GM19324 (cell line): Measurements from ENCODE around the gene CFAP97D2.
"Not testable (repeated sequence)": the region's sequence is repeated elsewhere in the genome, so short reads cannot be mapped to it uniquely, and the experiment has no call there.

ENCODE experiments used
- ATAC-seq: cut with Tn5 transposase; IDR thresholded peaks from one replicate; pipeline ENCODE4 v1.9.1; 2021; ENCODE audit warnings: mild to moderate bottlenecking, moderate library complexity; ENCODE audit not compliant: unreplicated experiment, low FRiP score

CFAP97D2 gene

DNA sequence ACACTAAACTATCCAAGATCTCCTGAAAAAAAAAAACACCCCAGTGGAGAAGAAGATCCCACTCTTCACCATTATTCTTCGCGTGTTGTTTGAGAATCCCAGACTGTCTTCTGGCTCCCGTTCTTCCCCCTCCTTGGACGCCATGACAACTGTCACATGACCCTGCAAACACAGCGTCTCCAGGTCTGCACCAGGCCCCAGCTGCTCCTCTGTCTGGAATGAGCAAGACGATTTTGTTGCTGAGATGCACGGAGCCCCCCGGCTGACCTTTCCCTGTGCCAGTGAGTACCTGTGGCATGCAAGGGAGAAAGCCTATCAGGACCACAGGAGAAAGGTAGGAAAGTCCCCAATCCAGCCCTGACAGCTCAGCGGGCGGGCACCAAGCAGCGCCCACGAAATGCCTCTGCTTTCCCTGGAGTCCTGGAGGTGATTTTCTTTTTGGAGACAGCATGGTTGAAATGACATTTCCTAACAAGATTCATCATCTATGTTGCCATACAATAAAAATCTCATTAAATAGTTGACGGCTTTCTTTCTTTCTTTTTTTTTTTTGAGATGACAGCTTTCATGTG, at the start of gene CFAP97D2:
Gene CFAP97D2 (plus strand): TSS at position 171 of the 572 bp plus-strand sequence. CDS start 74 bp downstream, at position 245.
- no peak for ATAC-seq

DNA sequence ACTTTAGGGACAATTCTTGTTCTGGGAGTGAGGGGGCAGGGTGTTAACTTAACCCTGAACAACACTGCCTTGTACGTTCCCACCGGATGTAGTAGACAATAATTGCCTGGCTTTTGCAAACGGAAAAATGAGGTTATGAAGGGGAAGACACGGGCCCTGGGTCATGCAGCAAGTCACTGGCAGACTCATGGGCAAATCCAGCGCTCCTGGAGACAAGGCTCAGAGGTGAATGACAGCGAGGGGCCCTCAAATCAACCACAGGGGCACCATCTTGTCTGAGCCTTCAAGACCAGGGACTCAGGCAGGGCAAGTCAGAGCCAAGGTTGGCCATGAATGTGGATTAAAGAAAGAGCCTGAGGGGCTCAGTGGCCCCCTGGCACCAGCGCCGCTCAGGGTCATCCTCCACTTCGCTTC, 49.4 kb upstream of the CFAP97D2 start:
- ATAC-seq = no peak

GRCh38 chr13:114130131-114130836, 48.8 kb upstream of the CFAP97D2 start:
- no peak for ATAC-seq

- no peak for ATAC-seq
These were observed 48.0 kb upstream of the CFAP97D2 start for GRCh38 chr13:114130837-114131582.

DNA sequence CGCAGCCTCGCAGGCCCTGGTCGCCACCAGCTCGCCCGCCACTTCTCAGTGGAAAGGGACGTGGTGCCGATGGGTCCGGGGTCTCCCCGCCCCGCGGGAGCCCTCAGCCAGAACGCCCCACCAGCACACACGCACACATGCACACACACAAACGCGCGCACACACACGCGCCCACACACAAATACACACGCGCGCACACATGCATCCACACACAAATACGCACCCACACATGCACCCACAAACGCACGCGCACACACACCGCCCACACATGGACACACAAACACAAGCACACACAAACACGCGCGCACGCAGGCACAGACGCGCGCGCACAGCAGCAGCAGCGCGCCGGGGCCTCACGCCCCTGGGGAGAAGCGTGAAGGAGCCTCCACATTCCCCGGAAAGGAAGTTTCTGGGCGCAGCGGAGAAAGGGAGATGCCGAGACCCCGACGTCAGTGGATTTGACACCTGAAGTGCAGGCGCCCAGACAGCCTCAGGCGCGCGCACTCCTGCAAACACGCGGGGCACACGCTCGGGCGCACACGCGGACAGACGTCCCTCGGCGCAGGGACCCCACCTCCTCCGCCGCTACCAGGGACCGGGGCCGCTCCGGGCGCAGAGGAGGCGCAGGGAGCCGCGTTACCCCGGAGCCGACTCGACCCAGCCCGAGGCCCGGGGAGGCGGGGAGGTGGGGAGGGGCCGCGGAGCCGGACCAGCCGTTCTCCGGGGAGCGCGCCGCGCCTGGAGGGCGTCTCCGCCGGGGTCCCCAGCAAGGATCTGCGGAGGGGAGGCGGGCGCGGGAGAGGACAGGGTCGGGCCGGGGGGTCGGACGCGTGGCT, 47.3 kb upstream of the CFAP97D2 start:
- ATAC-seq = peak; percentile 16

DNA sequence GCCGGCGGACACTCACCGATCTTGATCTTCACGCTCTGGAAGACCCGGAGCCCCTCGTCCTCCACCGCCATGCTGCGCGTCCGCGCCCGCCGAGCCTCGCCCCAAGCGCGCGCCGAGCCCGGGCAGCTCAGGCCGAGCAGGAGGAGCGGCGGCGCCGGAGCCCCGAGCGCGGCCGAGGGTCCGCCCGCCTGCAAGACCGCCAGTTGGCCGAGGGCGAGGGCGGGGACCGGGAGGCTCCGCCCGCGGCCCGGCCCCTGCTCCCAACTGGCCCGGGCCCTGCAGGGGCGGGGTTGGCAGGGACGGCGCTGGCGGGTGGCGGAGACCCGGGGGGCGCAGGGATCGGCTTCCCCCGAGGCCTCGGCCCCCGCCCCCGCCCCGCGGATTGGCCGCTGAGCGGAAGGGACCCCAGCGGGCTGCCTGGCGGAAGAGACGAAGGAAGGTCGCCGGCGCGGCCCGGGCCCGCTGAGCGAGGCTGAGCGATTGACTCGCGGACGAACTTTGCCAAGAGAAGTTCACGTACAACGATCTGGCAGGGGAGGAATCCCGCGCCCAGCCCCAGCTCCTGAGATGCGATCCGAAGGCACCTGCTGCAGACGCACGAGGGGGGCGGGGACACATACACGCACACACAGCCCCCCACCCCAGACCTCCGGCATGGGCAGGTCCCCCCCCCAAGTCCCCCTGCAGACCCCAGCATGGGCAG, 46.5 kb upstream of the CFAP97D2 start, which contains the start of gene RASA3:
Gene RASA3 (minus strand): TSS at position 205 of the 703 bp plus-strand sequence. CDS start 134 bp downstream, at position 71.
- ATAC-seq = peak; percentile 75

DNA sequence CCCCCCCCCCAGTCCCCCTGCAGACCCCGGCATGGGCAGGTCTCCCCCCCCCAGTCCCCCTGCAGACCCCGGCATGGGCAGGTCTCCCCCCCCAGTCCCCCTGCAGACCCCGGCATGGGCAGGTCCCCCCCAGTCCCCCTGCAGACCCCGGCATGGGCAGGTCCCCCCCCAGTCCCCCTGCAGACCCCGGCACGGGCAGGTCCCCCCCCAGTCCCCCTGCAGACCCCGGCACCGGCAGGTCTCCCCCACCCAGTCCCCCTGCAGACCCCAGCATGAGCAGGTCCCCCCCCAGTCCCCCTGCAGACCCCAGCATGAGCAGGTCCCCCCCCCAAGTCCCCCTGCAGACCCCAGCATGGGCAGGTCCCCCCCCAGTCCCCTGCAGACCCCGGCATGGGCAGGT, 45.9 kb upstream of the CFAP97D2 start:
- ATAC-seq = not testable (repeated sequence)

- ATAC-seq = not testable (repeated sequence)
These were observed 45.5 kb upstream of the CFAP97D2 start for GRCh38 chr13:114133552-114133951.

GRCh38 chr13:114134111-114134943, 44.7 kb upstream of the CFAP97D2 start:
- no peak for ATAC-seq

DNA sequence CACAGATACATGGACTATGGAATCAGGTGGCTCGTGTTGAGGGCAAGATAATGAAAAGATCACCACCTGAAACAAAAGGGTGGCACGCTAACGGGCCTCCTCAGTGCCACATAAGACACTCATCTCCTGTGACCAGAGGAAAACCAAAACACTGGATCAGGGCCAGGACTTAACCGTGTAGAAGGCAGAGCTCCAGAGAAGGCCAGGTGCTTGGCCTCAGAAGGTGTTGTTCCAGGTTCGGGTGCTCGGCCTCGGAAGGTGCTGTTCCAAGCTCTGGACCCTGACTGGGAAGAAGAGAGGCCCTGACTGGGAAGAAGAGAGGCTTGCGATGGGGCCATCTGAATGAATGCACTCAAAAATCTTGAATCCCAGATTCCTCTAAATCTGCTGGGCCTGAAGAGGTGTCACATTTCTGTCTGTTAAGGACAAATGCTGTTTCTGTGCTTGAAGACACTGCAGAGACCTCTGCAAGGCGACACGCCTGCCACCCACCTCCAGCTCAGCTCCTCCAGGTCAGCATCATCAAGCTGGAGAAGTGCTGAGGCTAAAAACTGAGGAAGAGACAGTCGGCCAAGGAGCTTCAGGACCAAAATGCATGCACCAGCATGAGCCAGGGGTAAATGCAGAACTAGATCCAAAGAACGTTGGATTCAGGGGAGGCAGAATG, 44.0 kb upstream of the CFAP97D2 start:
- ATAC-seq = no peak

DNA sequence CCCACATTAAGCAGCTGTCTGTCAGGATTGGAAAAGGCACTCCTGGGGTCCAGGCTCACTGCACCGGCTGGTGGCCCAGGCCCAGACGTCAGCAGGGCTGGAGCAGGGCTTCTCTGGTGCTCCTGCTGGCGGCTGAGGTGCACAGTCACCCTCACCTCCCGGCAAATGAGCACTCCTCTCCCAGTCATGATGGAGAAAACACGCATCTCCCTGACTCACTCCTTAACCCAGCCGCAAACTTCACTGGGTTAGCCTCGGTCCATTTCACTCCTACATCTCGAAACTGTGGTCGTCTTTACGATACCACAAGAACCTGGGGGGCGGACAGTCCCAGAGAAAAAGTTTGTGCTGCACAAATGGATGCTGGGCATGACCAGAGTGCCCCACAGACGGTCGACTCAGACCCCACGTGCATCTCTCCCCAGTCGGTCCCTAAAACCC, 43.3 kb upstream of the CFAP97D2 start:
- ATAC-seq = no peak

GRCh38 chr13:114136576-114136975, 42.5 kb upstream of the CFAP97D2 start:
- ATAC-seq = no peak

GRCh38 chr13:114140131-114140905, 38.7 kb upstream of the CFAP97D2 start:
- no peak for ATAC-seq

DNA sequence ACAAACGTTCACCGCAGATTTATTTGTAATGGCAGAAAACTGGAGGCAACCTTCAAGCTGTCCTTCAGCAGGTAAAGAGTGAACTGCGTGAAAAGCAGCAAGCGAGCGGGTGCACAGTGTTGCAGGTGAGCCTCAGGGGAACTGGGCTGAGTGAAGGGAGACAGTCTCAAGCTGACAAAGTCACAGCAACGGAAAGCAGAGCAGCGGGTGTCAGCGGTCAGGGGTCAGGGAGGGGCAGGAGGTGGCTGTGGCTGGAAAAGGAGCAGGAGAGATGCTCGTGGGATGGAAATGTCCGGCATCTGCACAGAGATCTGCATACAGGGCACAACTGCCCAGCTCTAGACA, 38.2 kb upstream of the CFAP97D2 start:
- no peak for ATAC-seq

DNA sequence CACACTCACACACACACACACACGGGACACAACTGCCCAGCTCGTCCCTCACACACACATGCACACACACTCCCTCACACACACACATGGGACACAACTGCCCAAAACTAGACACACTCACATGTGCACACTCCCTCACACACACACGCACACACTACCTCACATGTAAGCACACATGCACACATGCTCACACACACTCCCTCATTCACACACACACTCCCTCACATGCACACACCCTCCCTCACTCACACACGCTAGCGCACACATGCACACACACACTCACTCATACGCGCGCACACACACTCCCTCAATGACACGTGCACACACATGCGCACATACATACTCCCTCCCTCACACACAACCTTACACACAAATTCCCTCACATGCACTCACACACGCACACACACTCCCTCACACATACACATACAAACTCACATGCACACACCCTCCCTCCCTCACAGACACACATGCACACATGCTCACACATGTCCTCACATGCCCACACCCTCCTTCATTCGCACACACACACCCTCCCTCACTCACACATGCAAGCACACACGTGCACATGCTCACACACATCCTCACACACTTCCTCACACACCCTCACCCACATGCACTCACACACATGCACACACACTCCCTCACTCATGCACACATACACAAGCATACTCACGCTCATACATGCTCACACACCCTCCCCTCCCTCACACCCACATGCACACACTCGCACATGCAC, 37.6 kb upstream of the CFAP97D2 start:
- ATAC-seq = no peak

DNA sequence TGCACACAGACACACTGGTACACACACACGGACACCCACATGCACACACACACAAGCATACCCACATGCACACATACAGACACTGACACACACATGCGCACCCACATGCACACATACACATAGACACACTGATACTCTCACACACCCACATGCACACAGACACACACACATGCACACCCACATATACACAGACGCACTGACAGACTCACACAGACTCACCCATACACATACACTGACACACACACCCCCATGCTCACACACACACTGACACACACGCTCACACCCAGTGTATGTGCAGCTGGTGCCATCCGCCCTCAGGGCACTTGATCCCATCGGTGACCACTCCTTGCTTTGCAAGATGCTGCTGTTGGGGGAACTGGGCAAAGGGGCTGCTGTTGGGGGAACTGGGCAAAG, 36.9 kb upstream of the CFAP97D2 start:
- ATAC-seq = no peak
